ENCODE results near the gene DCLK1. TPM values are rescaled to one million over a fixed set of nuclear protein-coding genes. Genes with fewer than 3 reads are reported as not detected.

DCLK1 gene
- total and polyA plus RNA-seq, 2 donors (not counting 1 experiment from before 2014, with no cell fraction given), result 0.56 to 6.3 TPM

- H3K4me3 ChIP-seq (replicated peaks in 1 of 4; ENCODE audit: control extremely low read depth in 1 of 4, insufficient read depth in 1 of 4, low read depth in 3 of 4, low read length in 4 of 4), result no peak overlapping the region
- TF ChIP-seq EZH2 (IDR thresholded peaks at IDR 0.05; ENCODE audit: low read length, missing control alignments), result no peak
- TF ChIP-seq CTCF (conservative IDR thresholded peaks at IDR 0.05 in 1 of 2, IDR thresholded peaks at IDR 0.05 in 1 of 2; ENCODE audit: low read depth in 1 of 2, low read length in 2 of 2), result no peak
- H3K36me3 ChIP-seq (ENCODE audit: control insufficient read depth, insufficient read depth, low read length), result no peaks in the 10 kb centered on the region
- H3K4me1 ChIP-seq (ENCODE audit: control insufficient read depth, extremely low read depth, insufficient read depth, low read length), result no peaks in the 10 kb centered on the region
- H3K79me2 ChIP-seq (ENCODE audit: control insufficient read depth, insufficient read depth, low read length), result no peaks in the 10 kb centered on the region
- H3K4me2 ChIP-seq (ENCODE audit: extremely low read depth, insufficient read depth, low read length), result no peak overlapping the region
- DNase-seq (ENCODE audit: low read depth in 2 of 2), result peak in 1 of 2 donors; percentile 34
- H2AFZ ChIP-seq (ENCODE audit: low read length), result no peak overlapping the region
- H4K20me1 ChIP-seq (ENCODE audit: control insufficient read depth, extremely low read depth, insufficient read depth, low read length), result no peaks in the 10 kb centered on the region
- H3K27ac ChIP-seq (ENCODE audit: insufficient read depth, low read length), result no peak overlapping the region
- no peak overlapping the region for H3K9ac ChIP-seq (ENCODE audit: insufficient read depth, low read length)
- no peaks in the 10 kb centered on the region for H3K27me3 ChIP-seq (ENCODE audit: control insufficient read depth, insufficient read depth, low read length)
- H3K9me3 ChIP-seq (ENCODE audit: control insufficient read depth, insufficient read depth, low read depth, low read length), result no peaks in the 10 kb centered on the region
Observed at GRCh38 chr13:36163286-36163685, 32.1 kb upstream of the DCLK1 start.

GRCh38 chr13:36160297-36160696 is 29.1 kb upstream of the DCLK1 start:
- no peak overlapping the region for H3K4me2 ChIP-seq (ENCODE audit: extremely low read depth, insufficient read depth, low read length)
- no peaks in the 10 kb centered on the region for H3K4me1 ChIP-seq (ENCODE audit: control insufficient read depth, extremely low read depth, insufficient read depth, low read length)
- no peak for DNase-seq (ENCODE audit: low read depth in 2 of 2)
- H3K4me3 ChIP-seq (replicated peaks in 1 of 4; ENCODE audit: control extremely low read depth in 1 of 4, insufficient read depth in 1 of 4, low read depth in 3 of 4, low read length in 4 of 4), result no peak overlapping the region
- no peak overlapping the region for H3K27ac ChIP-seq (ENCODE audit: insufficient read depth, low read length)
- H3K9me3 ChIP-seq (ENCODE audit: control insufficient read depth, insufficient read depth, low read depth, low read length), result no peaks in the 10 kb centered on the region
- H3K9ac ChIP-seq (ENCODE audit: insufficient read depth, low read length), result no peak overlapping the region
- no peaks in the 10 kb centered on the region for H3K27me3 ChIP-seq (ENCODE audit: control insufficient read depth, insufficient read depth, low read length)
- no peaks in the 10 kb centered on the region for H4K20me1 ChIP-seq (ENCODE audit: control insufficient read depth, extremely low read depth, insufficient read depth, low read length)
- TF ChIP-seq CTCF (conservative IDR thresholded peaks at IDR 0.05 in 1 of 2, IDR thresholded peaks at IDR 0.05 in 1 of 2; ENCODE audit: low read depth in 1 of 2, low read length in 2 of 2), result no peak
- TF ChIP-seq EZH2 (IDR thresholded peaks at IDR 0.05; ENCODE audit: low read length, missing control alignments), result no peak
- no peaks in the 10 kb centered on the region for H3K79me2 ChIP-seq (ENCODE audit: control insufficient read depth, insufficient read depth, low read length)
- no peaks in the 10 kb centered on the region for H3K36me3 ChIP-seq (ENCODE audit: control insufficient read depth, insufficient read depth, low read length)
- no peak overlapping the region for H2AFZ ChIP-seq (ENCODE audit: low read length)

- H3K9ac ChIP-seq (ENCODE audit: insufficient read depth, low read length), result no peak overlapping the region
- TF ChIP-seq EZH2 (IDR thresholded peaks at IDR 0.05; ENCODE audit: low read length, missing control alignments) (no peak), CTCF (conservative IDR thresholded peaks at IDR 0.05 in 1 of 2, IDR thresholded peaks at IDR 0.05 in 1 of 2; ENCODE audit: low read depth in 1 of 2, low read length in 2 of 2) (no peak)
- H3K36me3 ChIP-seq (ENCODE audit: control insufficient read depth, insufficient read depth, low read length), result no peaks in the 10 kb centered on the region
- DNase-seq (ENCODE audit: low read depth in 2 of 2), result peak in 1 of 2 donors; percentile 78
- no peaks in the 10 kb centered on the region for H3K27me3 ChIP-seq (ENCODE audit: control insufficient read depth, insufficient read depth, low read length)
- H2AFZ ChIP-seq (ENCODE audit: low read length), result no peak overlapping the region
- H3K9me3 ChIP-seq (ENCODE audit: control insufficient read depth, insufficient read depth, low read depth, low read length), result no peaks in the 10 kb centered on the region
- no peak overlapping the region for H3K27ac ChIP-seq (ENCODE audit: insufficient read depth, low read length)
- no peaks in the 10 kb centered on the region for H4K20me1 ChIP-seq (ENCODE audit: control insufficient read depth, extremely low read depth, insufficient read depth, low read length)
- H3K79me2 ChIP-seq (ENCODE audit: control insufficient read depth, insufficient read depth, low read length), result no peaks in the 10 kb centered on the region
- no peaks in the 10 kb centered on the region for H3K4me1 ChIP-seq (ENCODE audit: control insufficient read depth, extremely low read depth, insufficient read depth, low read length)
- H3K4me2 ChIP-seq (ENCODE audit: extremely low read depth, insufficient read depth, low read length), result no peak overlapping the region
- H3K4me3 ChIP-seq (replicated peaks in 1 of 4; ENCODE audit: control extremely low read depth in 1 of 4, insufficient read depth in 1 of 4, low read depth in 3 of 4, low read length in 4 of 4), result no peak overlapping the region
Observed at GRCh38 chr13:36158611-36159010, 27.4 kb upstream of the DCLK1 start.
